Stimulated activated CD4-positive, alpha-beta T cell treated with anti-CD3 and anti-CD28 coated beads, TNF-alpha, amount 100 ng/mL, for 24 hours (primary cell): ENCODE measurements around the gene PPP1R3C.
A peak's percentile ranks its signal among the peaks of the same experiment; 100 is the strongest.

ENCODE experiments used
- DNase-seq, 3 experiments: peaks; one replicate each; pipeline ENCODE4 v3.0.0-alpha.2; 2020; ENCODE audit warnings: low read depth in 3 of 3

PPP1R3C gene

DNA sequence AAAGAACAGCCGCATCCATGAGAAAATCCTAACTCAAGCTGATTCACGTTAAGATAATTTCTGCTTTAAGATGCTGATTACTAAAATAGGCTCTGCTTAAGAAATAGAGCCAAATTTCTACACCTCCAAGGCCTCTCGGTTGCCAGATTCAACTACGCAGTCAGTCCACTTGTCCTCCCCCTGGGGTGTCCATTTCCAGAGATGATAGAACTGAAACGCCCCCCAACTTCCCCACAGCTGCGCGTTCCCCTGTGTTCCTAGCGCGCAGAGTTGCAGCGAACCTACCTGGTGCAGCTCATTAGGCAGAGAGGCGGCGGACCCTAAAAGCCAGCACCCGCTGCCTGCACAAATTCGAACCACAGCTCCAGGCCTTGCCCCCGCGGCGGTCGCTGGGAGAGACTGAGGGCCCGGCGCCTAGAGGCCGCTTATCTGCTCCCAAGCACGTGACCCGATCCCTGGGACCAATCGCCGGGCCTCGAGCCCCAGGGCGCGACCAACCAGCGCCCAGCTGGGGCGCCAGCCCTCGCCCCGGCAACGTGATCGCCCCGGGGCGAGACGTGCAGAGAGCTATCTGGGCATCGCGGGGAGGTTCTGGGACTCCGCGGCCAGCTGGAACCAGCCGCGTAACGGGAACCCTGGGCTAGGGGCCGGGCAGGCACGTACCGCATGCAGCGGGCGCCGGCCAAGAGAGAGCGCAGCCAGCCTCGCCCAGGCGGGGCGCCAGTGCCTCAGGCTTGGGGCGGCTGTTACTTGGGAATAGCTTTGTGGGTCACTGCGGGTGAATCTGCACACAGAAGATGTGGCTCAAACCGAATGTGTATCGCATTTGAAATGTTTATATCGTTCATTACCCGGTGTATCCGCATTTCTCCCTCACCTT is at the start of gene PPP1R3C:
PPP1R3C (minus strand) TSS at position 401 of the 880 bp plus-strand sequence; CDS start at position 299, 102 bp downstream.
- DNase-seq, result peak in 2 of 3 experiments; percentile 20 to 61

DNA sequence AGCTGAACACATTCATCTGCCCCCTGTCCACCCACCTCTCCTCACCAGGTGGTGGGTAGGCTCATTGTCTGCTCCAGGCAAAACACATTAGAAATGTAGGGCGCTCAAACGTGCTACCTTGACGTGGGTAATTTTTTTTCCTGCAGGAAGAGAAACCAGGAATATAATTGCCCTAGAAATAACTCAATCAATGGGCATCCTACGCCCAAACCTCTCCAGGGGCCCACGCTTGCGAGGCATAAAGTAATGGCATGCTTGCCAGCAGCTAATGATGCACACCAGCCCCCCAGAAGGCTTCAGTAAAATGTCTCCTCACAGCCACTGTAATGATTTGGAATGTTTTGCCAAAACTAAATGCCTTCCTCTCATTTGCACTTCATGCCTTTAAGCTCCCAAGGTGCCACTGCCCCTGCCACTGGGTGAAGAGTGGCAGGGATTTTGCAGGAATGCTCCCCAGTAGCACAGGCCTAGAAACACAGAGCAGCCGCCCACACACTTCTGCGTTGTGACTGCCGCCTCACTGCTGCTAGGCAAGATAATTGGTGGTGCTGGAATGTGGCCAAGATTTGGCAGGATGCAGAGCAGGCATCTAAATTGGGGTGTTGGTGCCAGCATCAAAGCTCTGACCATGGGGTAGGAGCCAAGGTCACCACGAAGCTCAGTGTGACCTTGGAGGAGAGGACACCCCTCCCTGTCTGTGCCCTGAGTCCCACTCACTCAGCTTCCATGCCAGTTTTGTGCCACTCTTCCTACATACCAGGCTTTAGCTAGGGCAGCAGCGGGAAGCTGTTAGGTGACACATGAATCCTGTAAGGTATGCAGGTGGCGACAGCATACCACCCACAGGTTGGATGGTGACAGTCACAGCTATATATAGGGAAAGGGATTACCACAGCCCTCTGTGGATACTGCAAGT is 48.7 kb upstream of the PPP1R3C start:
- no peak for DNase-seq

DNA sequence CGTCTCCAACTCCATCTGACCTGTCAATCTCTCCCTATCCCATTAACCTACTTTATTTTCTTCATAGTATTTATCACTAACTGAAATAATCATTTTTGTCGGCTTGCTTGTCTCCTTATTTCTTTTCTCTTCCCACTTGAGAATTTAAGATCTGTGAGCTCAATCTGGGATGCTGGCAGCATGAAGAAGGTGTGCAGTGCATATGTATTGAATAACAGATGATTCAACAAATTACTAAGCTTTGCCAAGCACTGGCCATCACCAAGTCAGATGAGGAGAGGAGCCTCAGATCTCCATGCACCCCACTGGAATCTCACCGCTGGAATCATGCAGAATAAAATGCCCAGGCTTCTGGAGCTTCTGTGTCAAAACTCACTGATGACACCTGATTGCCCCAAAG is 47.6 kb upstream of the PPP1R3C start:
- DNase-seq, result no peak

DNA sequence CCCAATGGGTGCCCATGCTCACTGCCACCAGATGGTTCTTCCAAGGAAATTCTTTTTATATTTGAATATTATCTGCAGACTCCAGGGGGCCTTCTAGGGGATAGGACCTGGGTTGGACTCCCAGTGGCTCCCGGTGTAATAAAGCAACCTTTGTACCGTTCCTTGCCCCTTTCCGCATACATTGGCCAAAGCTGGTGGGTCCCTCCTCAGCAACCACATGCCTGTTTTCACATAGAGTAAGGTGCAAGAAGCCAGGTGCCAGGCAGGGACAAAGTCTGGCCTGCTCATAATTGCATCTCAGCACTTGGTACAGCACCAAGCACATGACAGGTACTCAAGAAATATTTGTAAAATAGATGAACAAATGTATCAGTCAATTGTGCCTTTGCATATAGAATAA is 46.4 kb upstream of the PPP1R3C start:
- no peak for DNase-seq

DNA sequence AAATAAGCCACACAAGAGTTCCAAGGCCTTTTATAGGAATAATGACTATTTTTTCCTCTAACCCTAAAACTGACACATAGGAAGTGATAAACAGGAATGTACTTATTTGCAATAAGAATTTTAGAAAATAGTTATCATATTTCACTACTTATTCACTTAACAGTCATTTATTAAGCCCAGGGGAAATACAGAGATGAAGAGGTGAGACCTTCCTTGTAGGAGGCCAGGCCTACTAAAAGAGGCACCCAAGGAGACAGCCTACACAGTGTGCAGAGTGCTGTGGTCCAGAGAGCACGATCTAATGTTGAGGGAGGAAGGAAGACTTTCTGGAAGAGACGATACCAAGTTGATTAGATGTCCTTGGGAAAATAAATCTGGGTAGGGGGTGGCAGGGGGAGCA is 45.0 kb upstream of the PPP1R3C start:
- DNase-seq, result no peak

DNA sequence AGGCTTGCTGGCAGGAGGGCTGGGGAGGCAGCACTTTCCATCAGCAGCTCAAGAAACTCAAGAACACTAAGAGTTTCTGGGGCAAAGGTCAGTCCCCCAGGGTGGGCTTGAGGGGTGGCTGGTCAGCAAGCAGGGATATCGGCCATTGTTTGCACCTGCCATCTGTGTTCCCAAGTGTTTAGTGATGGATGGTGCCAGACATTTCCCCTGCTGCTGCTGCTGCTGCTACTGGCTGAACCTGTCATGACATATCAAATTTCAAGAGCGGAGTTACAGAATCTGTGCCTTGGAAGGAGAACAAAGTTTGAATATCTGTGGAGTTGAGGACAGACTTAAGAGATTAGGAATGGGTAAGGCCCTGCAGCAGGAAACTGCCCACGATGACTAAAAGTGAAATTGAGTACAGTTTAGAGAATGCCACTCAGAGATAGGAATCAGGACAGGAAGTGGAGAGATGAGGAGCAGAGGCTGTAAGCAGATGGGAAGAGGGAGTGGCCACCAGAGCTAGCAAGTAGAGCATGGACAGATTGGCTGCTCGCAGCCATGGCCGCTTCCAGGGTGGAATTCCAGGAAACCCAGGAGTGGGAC is 39.2 kb upstream of the PPP1R3C start:
- no peak for DNase-seq

DNA sequence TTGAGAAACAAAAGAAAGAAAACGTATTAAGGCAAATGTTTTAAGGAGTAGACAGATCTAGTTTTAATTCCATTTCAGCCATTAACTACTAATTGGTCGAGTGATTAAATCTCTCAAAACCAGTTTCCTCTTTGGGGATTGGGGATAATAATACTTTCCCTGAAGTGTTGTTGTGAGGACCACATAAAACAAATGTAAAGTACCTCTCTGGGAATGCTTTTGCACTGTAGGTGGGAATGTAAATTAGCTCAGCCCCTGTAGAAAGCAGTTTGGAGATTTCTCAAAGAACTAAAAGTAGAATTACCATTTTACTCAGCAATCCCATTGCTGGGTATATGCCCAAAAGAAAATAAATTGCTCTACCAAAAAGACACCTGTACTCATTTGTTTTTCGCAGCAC is 36.0 kb upstream of the PPP1R3C start:
- DNase-seq, result no peak

DNA sequence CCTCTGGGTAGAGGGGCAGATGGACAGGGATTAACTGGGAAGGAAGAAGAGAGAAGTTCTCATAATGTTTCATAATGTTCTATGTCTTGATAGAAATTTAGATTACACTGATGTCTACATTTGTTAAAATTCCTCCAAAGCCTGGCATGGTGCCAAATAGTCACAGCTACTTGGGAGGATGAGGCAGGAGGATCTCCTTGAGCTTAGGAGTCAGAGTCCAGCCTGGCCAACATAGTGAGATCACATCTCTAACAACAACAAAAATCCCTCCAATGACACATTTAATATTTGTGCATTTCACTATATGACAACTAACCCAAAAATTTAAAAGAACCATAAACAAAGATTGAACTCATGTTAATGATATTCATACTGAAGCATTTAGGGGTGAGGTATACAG is 33.0 kb upstream of the PPP1R3C start:
- no peak for DNase-seq

DNA sequence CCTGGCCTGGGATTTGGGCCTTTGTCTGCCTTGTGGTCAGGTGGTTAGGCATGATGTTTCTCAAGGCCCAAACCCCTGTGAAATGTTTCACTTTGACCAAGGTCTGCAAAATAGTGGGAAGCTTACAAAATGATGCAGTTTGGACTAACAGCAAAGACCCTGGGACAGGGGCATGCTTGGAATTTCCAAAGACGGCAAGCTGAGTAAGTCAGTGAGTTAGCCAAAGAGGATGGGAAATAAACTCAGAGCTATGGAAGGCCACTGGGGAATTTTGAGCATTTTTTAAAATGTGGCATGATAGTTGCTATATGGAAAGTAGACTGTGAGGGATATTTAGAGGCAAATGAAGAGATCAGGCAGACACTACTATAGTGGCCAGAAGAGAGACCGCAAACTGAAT is 31.6 kb upstream of the PPP1R3C start:
- DNase-seq, result no peak

DNA sequence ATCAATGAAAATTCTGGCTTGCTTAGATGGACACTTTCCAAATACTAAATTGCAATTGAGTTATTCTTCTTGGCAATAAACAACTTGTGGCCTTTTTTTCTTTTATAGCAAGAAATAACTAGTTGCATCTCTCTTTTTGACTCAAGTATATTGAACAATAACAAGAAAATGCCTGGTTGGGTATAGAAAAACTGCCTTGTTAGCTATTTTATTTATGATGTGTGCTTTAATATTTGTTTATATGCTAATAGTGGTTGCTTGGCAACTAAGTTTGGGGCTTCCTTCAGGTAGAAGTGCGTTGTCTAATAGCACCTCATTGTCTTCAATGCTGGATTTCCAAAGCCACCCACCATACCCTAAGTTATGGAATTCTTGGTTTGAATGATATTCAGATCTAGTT is 30.1 kb upstream of the PPP1R3C start:
- DNase-seq, result no peak

DNA sequence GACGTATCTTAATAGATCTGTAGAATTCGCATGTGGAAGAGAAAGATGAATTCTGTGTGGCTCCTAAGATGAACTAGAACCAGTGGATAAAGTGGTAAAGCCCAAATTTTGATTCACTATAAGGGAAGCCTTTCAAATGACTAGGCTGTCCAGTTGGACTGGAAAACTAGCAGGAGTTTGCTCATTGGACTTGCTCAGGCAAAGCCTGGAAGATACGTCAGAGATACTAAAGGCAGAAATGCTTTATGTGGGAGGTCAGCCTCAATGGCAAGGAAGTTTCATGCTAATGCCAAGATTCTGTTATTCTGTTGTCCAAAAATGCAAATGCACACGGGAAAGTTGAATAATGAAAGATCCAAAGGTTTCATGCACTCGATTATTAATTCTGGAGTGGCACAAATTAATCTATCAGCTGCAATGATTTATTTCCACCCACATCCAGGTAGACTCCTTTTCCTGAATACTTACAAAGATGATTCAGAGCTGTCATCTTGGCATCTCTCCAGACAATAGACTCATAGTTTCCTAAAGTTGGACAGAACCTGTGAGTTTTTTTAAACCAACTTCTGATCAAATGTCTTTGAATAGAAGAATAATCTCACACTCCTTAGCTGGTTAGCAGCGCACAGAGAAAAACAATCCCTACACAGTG is 20.5 kb upstream of the PPP1R3C start:
- no peak for DNase-seq

DNA sequence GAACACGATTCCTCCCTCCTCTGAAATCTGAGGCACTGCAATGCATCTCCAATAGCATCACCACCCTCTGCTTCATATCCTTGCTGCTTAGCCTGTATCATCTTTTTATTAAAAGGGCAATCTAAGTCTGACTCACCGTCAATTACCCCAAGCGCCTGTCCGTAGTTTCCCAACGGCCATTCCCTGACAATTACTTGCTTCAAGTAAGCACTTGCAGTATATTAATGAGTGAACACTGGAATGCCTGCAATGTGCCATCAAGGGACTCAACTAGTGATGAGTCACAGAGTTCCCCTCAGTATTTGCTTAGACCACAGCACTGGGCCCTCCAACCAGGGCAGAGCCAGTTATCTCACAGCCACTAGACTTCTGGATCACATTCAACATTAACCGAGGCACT is 19.5 kb upstream of the PPP1R3C start:
- no peak for DNase-seq

DNA sequence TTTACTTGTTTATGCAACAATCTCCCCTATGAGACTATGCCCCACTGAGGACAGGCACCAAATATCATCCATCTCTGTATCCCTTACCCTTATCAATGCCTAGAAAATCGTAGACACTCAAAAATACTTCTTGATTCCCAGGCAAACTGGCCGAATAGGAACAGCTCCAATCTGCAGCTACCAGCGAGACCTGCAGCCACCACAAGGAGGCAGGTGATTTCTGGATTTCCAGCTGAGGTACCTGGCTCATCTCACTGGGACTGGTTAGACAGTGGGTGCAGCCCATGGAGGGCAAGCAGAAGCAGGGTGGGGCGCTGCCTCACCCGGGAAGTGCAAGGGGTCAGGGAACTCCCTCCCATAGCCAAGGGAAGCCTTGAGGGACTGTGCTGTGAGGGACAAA is 10.8 kb upstream of the PPP1R3C start:
- no peak for DNase-seq

DNA sequence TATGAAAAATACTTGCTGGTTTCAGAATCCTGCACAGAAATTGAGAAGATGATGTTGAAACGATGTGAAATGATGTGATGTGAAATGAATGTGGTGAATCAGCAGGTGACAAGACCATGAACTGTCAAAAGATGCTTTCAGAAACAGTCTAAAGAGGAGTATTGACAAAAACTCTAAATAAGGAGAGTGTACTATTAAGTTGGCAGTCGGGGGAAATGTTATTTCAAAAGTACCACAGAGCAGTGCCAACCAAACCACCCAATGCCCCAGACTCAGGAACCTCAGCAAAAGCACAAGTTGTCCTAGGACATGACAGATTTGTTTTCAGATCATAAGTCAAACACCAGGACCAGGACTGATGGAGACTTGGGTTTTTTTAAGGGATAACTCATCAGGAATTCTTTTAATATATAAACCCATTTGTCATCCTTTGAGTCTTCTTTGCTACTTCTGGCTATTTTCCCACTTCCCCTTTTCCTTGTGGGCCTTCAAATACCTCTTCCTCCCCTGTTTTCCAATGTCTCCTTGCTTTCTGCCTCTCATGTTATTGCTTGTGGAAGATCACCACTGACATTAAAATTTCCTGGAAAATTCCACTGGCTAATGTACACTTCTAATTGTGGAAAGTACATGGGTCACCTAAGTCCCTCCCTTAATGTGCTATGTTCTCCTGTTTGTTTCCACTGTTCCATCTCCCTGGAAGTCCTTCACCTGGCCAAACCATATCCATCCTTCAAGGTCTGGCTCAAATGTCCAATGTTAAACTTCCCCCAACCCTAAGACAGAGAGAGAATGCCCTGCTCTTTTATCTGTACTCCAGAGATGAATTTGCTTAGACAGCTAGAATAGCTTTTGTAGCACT is 10.2 kb upstream of the PPP1R3C start:
- DNase-seq, result no peak

DNA sequence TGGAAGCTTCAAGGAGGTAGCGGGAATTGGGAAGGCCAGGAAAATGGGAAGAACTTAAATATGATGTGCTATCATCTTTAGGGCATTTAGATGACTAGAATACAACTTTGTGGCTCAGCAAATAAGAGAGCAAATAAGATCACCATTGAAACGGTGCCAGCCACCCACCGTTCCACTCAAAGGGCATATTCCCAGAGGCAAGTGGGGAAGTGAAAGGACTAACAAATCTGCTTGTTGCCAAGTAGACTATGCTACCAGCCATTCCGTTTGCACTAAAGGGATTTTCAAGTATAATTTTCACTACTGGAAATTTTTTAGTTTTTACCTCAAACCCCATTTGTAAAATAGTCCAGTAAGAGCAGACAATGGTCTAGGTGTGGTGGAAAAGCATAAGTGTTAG is 4.0 kb upstream of the PPP1R3C start:
- DNase-seq, result no peak

DNA sequence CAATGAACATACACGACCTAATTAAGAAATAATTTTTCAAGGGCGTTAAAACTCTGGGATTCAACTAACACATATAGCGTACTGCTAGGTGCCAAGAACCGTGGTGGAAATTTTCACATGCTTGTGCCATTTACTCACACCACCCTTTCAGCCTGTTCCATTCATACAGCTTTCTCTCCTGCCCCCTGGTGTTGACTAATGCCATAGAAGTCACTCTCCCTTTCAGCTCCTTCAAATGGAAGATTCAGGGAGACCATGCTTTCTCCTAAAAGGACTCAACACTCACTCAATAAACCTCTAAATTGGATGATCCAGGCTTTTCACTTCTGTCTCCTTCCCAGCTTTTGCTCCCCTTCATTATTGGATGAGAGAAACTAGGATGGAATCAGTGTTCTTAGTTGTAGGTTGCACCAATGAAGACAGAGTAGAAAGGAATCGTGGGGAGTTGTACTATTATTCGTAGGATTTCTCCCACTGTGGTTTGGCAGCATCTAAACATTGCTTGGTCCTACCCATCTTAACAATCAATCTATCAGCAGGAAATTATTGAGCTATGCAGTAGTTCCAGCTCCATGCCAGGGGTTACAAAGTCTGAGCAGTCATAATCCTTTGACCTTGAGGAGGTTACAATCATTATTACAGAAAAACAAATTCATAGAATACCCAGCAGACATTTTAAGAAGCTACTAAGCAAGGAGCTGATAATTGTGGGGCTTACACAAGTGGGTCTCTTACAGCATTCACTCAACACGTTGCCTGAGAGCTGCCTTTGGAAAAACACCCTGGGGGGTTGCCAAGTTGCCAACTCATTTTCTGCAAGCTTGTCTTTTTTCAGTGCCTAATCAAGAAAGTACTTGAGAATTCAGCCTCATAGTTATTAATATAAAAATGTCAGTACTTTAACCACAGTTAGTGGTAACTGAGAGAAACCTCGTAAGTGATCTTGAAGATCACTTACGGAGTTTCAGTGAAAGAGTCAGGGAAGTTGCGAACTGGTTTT is 2.8 kb upstream of the PPP1R3C start:
- DNase-seq, result peak; percentile 13 to 31 (median 29)

DNA sequence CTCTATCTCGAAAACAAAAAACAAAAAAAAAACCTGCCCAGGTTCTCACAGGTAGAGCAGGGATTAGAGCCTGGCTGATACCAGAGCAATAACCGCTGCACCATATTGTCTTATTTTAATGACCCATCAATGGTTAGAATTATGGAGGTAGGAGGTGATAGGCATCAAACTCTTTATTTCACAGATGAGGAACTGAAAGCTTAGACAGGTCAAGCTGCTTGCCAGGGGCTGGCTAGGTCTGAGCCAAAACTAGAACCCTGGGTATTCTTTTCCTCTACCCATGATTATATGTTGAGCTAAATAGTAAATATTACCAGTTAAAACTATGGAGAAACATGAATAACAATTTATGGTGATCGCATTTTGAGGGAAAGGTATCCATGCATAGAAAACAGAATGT is 2.0 kb upstream of the PPP1R3C start:
- no peak for DNase-seq

DNA sequence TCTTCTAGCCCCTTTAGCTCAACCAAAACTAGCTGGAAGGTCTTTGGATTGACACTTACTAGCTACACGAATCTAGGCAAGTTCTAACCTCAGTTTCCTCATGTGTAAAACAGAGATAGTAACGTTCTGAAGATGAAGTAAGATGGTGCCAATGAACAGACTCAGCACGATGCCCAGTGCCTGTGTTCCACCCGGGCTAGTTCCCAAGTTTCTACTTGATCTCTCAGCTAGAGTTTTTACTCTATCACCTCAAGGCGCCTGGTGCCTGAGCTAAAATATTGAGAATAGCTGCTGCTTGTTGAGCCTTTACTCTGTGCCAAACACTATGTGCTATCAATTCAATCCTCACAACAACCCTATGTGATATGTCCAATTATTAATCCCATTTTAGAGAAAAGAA is 1.4 kb upstream of the PPP1R3C start:
- DNase-seq, result no peak

DNA sequence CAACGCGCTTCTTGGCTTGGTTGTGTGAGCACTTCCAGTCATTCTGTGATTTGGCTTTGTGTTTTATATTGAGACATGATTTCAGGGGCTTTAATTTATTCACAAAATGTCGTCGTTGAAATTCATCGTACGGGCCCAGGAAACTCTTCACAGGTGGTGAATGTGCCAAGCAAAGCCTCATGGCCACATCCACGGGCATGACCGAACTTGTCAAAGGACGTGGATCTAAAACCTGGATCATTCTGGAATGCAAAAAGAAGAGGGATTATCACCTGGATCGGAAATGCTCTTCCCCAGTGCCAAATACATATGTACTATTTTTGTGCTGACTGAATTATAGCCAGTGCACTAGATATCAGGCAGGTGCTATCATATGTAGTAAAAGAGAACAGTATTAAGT is 2.2 kb downstream of the PPP1R3C start:
- DNase-seq, result no peak
